CD4-positive, alpha-beta T cell treated with Interleukin-6 for 4 hours (primary cell): ENCODE results near the gene VPS25.
"Not testable (repeated sequence)": the region's sequence is repeated elsewhere in the genome, so short reads cannot be mapped to it uniquely, and the experiment has no call there.

Source experiments
- DNase-seq: peaks from one replicate; pipeline ENCODE4 v3.0.0-alpha.2; 2020; ENCODE audit warnings: mixed read lengths

VPS25 gene

GRCh38 chr17:42773290-42774035 lies at the start of gene VPS25:
Gene VPS25, plus strand, starts transcription at chr17:42773449. Its CDS starts 27 bp downstream, at chr17:42773476.
- peak; percentile 78 for DNase-seq

- no peak for DNase-seq
Observed at GRCh38 chr17:42723636-42724035, 49.6 kb upstream of the VPS25 start.

- DNase-seq: no peak
Observed at GRCh38 chr17:42725143-42725542, 48.1 kb upstream of the VPS25 start.

- DNase-seq: no peak
Observed at GRCh38 chr17:42740699-42741098, 32.5 kb upstream of the VPS25 start.

GRCh38 chr17:42742916-42743315 lies 30.3 kb upstream of the VPS25 start:
- not testable (repeated sequence) for DNase-seq

- no peak for DNase-seq
Observed at GRCh38 chr17:42743595-42744282, 29.5 kb upstream of the VPS25 start.

- DNase-seq: peak; percentile 73
Observed at GRCh38 chr17:42744283-42744805, 28.9 kb upstream of the VPS25 start.

- DNase-seq: peak; percentile 93
Observed at GRCh38 chr17:42744806-42745617, 28.2 kb upstream of the VPS25 start, which contains the start of gene EZH1. Gene EZH1, minus strand, starts transcription at chr17:42745040. Its CDS starts 16,099 bp downstream, at chr17:42728941.

- DNase-seq: no peak
Observed at GRCh38 chr17:42748202-42748907, 24.9 kb upstream of the VPS25 start.

GRCh38 chr17:42748908-42749798 lies 24.1 kb upstream of the VPS25 start:
- no peak for DNase-seq

GRCh38 chr17:42750739-42751344 lies 22.4 kb upstream of the VPS25 start:
- no peak for DNase-seq

- DNase-seq: no peak
Observed at GRCh38 chr17:42751628-42752027, 21.6 kb upstream of the VPS25 start.

- no peak for DNase-seq
Observed at GRCh38 chr17:42754782-42755181, 18.5 kb upstream of the VPS25 start.

- DNase-seq: no peak
Observed at GRCh38 chr17:42759982-42760651, 13.1 kb upstream of the VPS25 start.

- peak; percentile 26 for DNase-seq
Observed at GRCh38 chr17:42760652-42761581, 12.3 kb upstream of the VPS25 start, which contains the start of gene RAMP2. Gene RAMP2, plus strand, starts transcription at chr17:42761227. Its CDS starts 35 bp downstream, at chr17:42761262.

GRCh38 chr17:42761638-42762037 lies 11.6 kb upstream of the VPS25 start:
- no peak for DNase-seq

GRCh38 chr17:42766124-42766523 lies 7.1 kb upstream of the VPS25 start:
- DNase-seq: no peak

- no peak for DNase-seq
Observed at GRCh38 chr17:42767512-42767911, 5.7 kb upstream of the VPS25 start.

GRCh38 chr17:42768006-42768405 lies 5.2 kb upstream of the VPS25 start:
- not testable (repeated sequence) for DNase-seq
